NCI-H510A (cell line): ENCODE data around the gene EPN2.
"Not testable (repeated sequence)": the region's sequence is repeated elsewhere in the genome, so short reads cannot be mapped to it uniquely, and the experiment has no call there.

ENCODE experiments used
- DNase-seq: peaks from one replicate; lab custom pipeline; 2025; lab: John Stamatoyannopoulos, UW

Gene EPN2

DNA sequence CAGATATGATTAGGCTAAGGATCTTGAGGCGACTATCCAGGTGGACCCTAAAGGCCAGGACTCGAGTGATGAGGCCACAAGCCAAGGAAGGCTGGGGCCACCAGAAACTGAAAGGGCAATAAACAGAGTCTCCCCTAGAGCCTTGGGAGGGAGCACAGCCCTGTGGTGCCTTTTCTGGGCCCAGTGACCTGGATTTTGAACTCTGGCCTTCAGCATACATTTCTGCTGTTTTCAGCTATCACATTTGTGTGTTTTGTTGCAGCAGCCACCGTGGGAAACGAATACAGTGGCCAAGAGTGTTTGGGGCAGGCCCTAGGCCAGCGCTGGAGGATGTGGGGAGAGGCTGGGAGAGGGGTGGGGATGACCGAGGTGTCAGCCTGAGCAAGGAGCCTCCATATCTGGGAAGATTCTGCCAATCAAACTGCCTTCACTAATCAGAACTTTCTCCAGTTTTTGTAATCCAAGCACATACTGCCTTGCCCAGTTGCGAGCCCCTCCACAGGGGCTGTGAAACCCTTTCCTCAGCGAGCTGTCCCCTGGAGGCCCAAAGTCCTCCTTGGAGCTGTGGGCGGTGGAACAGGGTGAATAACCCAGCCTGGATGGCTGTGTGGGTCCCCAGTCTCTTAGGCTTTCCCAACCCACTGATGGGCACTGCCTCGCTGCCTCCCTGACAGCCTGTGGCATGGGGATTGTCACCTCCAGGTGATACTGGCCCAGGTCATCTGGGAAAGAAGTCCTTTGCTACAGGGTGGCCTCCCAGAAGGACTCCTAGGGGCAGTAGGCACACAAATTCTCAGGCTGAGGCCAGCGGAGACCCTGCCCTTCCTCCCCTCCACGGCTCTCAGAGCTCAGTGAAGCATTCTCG is 108.6 kb downstream of the EPN2 start:
- DNase-seq: no peak

DNA sequence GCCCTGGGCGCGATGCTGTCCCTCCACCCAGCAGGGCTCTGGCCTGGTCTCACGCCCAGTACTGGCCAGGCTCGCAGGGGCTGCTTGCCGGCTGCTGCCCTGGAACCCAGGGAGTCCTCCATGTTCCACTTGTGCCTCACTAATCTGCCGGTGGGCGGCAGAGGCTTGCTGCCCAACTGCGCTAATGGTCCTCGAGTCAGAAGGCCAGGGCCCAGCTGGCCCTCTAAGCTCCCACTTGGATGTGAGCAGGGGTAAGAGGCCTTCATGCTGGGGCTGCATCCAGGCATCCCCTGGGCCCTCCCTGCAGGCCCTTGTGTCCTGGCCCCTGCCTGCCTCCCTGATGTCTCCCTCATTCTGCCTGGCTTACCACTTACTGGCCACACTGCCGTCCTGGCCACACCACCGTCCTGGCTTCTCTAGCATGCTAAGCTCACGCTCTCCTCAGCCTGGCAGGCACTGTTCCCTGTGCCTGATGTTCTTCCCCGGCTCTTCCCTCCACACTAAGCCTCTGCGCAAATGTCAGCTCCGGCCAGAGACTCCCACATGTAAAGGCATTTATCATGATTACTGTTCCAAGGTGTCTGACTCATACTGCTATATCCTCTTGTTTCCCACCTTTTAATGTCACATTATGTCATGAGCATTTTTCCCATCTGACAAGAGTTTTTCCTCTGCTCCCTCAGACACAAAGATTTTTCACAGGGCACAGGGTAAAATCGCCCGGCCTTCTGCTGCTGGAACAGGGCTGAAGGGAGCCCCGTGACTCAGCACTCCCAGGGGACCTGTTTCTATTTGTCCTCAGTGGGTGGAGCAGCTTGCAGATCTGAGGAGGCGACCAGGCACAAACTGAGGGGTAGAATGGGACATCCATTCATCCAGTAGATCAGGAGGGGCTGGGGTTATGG is 109.4 kb downstream of the EPN2 start:
- no peak for DNase-seq

DNA sequence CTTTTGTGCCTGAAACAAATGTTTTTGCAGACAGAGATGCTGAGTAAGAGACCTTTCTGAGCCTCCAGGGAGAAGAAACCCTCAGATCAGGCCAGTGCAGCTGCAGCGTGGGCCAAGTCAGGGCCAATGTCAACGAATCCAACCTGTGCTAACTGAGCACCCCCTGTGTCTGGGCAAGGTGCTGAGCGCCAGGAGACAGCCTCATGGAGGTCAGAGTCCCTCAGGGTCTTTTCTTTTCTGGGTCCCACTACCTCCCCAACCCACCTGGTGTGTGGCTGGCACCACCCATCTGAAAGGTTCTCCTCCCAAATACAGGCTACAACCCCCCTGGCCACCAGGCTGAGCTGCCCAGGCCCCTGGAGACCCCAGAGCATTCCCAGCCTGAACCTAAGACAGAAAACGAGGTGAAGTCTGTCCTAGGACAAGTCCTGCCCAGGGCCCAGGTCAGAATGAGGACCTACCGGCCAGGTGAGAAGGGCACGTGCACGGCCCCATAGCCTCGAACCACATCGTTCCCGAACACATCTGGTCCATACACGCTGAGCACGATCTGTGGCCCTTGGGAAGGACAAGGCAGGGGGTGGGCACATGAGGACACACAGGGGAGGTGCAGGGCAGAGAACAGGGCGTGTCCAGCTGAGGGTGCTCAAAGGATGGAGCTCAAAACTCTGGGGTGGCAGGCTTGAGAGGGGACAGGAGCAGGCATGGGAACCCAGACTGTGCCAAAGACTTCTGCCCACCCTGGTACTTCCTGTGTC is 110.3 kb downstream of the EPN2 start:
- no peak for DNase-seq

DNA sequence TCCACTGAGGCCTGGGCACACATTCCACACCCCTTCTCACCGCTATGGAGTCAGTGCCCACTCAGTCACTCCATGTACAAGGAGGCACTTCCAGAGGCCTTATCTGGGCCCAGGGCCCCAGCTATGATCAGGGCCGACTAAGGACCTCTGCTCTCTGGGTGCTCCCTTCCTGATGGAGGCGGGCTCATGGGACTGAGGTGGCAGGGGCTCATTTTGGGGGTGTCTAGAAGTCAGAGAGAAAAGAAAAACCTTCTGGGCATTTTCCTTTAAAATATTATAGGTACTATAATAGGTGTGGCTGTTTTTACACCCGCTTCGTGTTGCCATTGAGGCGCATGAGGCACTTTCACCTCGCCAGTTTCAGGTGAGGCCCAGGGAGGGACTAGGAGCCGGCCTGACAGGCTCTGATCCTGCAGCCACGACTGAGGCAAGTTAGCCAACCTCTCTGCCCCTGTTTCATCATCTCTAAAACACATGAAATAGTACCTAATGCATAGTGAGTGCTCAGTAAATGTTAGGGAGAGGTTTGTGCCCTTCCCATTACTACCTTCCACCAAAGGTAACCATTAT is 111.0 kb downstream of the EPN2 start:
- no peak for DNase-seq

DNA sequence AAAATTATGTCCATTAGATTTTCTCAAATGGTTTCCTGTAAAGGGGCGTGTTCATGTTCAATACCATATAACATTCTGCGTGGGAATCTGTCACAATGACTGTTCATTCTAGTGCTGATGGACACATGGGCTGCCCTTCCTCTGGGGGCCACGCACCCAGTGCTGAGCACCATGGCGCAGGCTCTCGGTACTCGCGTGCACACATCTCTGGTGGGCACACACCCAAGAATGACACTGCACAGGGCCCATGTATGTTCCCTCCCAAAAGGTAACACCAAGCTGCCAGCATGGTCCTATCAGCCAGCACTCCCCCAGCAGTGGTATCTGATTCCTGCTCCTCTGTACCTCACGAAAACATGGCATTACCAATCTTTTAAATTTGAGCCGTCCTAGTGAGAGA is 111.6 kb downstream of the EPN2 start:
- no peak for DNase-seq

DNA sequence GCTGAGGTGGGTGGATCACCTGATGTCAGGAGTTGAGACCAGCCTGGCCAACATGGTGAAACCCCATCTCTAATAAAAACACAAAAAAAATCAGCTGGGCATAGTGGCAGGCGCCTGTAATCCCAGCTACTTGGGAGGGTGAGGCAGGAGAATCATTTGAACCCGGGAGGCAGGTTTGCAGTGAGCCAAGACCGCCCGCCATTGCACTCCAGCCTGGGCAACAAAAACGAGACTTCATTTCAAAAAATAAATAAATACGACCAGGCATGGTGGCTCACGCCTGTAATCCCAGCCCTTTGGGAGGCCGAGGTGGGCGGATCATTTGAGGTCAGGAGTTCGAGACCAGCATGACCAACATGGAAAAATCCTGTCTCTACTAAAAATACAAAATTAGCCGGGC is 116.2 kb downstream of the EPN2 start:
- not testable (repeated sequence) for DNase-seq

DNA sequence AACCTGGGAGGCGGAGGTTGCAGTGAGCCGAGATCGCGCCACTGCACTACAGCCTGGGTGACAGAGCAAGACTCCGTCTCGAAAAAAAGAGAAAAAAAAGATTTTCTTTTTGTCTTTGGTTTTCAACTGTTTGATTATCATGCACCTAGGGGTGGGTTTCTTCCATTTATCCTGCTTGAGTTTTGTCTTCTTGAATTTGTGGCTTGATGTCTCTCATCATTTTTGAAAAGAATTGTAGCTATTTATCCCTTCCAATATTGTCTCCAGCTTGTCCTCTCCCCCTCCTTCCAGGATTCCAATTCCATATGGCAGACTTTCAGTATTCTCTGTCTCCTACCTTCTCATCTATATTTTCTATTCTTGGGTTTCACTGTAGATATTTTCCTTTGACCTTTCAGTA is 117.6 kb downstream of the EPN2 start:
- no peak for DNase-seq

DNA sequence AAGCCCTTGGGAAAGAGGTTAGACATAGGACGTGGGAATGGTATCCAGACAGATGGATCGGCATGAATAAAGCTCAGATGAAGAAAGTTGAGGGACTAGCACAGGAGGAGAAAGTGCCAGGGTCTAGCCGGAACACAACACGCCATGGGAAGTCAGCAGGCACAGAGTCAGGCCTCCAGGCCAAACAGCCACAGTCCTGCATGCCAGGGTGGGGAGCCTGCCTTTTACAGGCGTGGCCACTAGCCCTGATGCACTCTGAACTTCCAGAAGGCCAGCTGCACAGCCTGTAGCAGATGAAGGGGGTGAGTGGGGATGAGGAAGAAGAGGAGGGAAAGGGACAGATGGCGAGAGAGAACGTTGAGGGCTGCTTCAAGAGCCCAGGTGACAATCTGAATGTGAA is 120.2 kb downstream of the EPN2 start:
- no peak for DNase-seq

DNA sequence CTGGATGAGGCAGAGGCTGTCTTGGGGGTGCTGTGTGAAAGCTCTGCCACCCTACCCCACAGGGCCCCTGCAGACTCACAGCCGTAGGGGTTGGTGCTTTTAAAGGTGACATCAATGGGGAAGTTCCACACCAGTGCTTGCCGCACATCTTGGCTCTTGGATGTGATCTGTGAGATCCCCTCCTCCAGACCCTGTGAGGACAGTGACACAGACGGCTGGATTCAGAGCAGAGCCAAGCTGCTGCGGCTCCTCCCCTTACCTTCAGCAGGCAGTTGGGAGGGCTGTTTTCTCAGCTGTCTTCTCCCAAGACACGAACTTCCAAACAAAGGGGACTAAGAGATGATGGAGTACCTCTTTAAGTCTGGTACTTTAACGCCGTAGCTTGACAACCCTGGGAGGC is 120.6 kb downstream of the EPN2 start:
- DNase-seq: no peak

DNA sequence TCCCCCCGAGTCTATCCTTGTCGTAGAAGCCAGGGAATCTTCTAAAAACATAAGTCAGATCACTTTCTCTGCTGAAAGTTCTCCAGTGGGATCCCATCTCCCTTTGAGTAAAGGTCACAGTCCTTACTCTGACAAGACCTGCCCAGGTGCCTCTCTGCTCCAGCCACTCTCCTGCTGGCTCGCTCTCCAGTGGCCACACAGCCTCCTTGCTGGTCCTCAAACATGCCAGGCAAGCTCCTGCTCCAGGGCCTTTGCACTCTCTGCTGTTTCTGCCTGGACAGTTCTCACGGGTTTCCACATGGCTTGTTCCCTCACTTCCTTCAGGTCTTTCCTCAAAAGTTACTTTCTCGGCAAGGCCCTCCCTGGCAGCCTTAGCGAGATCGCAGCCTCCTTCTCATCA is 122.0 kb downstream of the EPN2 start:
- no peak for DNase-seq

DNA sequence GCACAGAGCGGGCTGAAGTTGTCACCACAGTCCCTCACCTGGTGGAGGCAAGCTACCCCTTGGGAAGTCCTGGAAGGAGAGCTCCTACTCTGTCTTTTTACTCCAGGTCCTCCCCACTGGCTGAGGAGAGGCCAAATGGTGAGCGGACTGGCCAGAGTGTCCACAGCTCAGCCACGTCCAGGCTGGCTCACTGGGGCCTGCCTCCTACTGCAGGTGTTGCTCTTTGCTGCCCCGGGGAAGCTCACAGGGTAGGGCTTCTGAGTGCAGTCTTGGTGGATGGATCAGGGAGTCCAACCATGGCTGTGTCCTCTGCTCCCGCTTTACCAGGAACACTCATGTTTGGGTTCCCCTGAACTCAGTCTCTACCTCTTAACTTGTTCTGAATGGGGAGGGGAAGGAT is 122.7 kb downstream of the EPN2 start:
- DNase-seq: no peak

DNA sequence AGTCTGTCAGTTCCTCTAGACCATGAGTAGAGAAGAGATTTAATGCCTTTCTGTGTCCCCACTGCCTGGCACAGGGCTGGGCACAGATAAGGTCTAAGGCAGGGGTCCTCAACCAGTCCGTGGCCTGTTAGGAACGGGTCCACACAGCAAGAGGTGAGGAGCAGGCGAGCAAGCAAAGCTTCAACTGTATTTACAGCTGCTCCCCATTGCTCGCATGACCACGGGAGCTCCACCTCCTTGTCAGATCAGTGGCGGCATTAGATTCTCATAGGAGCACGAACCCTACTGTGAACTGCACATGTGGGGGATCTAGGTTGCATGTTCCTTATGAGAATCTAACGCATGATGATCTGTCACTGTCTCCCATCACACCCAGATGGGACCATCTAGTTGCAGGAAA is 123.6 kb downstream of the EPN2 start:
- no peak for DNase-seq

DNA sequence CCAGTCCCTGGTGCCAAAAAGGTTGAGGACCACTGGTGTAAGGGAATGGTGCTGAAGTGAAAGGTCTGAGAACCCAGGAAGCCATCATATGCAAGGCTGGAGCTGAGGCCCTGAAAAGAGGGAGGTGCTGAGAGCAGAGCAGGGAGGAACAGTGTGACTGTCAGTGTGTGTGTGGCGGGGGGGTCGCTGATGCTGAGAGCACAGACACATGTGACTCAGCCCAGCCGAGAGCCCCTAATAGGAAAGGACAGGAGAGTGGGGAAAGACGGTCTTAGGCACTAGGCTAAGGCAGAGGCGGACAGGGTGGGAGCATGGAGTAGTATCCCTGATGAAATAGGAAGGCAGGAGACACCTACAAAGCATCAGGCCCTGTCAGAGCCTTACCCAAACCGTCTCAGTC is 124.2 kb downstream of the EPN2 start:
- no peak for DNase-seq

DNA sequence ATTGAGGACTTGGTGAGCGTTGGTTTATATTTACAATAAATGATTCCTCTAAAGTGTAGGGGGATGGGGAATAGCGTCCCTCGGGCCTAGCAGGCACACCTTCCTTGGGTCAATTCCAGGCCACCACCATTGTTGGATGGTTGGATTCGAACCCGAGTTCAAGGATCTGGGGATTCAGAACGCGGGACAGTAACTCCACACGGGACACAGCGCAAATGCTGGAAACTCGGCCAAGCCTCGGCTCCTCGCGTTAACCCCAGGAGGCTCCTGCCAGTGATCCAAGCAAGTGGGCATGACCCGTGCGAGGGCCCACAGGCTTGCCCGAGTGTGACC is 124.7 kb downstream of the EPN2 start:
- DNase-seq: no peak

DNA sequence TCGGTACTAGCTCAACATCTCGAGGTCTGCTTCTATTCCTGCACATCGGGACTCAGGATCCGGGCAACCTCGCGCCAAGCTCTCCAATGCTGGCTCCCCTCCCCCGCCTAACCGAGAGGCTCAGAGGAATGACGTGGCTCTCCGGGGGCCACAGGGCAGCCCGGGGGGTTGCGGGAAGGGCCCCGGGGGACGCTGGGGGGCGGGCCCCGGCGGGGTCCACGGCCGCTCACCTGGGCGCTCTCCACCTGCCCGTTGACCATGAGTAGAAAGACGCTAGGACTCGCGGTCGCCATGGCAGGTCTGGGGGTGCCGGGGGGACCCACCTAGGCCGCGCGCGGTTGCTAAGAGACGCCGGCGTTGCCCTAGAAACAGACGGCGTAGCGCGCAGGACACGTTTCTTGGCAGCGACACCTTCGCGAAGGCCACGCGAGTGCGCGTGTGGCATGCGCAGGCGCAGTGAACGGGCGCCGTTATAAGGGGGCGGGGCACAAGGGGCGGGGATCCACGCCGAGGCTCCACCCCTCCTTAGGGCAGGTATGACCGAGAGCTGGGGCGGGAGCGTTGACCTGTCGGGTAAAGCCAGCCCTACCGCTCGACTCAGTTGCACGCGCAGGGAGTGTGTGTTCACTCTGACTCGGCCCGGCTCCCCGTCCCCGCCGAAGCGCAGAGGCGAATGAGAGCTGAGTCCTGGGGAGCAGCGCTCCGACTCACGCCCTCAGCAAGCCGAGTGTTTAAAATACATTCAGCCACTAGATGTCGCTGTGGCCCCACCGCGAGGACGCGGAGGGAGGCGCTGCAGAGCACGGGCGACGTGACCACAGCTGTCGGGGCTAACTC is 125.3 kb downstream of the EPN2 start, which contains the start of gene B9D1:
B9D1 (minus strand) TSS at position 447 of the 837 bp plus-strand sequence; CDS start at position 293, 154 bp downstream.
- DNase-seq: peak; percentile 95

DNA sequence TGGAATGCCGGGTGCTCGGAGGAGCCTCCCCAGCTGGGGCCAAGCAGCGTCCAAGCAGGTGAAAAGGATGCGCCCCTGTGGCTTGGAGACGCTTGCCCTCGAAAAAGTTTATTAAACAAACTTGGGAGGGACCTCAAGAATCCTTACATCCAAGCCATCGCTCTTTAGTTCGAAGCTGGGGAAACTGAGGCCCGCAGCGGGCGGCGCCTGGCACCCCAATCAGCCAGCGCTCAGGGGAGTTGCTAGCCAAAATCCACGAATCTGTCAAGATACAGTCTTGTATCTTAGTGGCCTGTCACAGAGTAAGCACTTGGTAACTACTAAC is 125.9 kb downstream of the EPN2 start:
- DNase-seq: no peak

DNA sequence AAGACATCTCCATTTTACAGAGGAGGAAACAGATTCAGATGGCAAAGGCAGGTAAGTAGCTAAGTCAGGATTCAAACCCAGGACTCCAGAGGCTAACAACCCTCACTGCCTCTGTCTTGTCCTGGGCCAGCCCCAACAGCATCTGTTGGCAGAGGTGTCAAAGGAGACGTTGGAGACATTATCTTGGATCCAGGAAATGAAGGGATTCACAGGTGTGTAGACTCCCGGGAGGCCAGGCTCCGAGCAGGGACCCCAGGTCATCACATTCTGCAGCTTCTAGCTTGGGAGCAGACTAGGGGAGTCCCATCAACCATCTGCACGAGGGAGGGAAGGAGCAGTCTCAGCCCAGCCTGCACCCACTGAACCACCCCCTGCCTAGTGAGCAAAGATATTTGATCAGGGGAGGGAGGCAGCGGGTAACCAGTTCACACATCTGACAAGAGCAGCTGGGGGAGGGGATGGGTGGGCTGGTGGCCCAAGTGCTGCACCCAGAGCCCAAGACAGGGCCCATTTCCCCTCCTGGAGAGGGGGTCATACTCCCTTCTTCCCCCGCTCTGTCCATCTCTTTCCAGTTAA is 126.4 kb downstream of the EPN2 start:
- DNase-seq: no peak

DNA sequence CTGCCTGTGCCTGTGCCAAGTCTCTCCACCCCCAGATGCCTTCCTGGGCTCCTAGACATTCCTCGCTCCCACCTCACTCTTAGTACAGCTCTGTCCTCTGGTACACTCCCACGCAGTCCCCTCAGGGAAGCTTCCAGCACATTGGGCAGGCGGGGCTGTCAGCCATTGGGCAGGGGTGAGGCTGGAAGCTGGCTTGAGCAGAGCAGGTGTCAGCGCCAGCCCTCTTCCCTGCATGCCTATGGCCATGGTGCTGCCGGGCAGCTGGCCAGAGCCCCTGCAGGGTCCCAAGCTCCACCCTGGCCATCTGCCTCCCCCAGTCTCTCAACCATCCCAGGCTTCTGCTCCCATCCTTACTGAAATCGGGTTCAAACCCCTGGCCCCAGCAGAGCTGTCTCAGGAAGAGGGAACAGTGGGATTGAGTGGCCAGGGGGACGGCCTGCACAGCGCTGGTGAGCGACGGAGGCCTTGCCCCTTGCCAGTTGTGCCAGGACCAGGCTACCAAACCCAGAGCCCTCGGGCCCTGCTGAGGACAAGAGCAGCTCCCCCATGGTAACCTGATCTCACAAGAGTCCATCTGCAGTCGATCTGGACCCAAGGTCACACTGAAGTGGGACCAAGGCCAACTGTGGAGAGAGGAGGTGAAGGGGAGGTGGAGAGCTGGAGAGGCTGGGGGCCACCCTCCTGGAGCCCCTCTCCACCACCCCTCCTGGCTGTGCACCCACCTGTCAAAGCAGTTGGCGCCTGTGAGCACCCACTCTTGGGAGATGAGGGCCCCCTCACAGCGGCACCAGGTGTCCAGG is 127.7 kb downstream of the EPN2 start:
- no peak for DNase-seq

DNA sequence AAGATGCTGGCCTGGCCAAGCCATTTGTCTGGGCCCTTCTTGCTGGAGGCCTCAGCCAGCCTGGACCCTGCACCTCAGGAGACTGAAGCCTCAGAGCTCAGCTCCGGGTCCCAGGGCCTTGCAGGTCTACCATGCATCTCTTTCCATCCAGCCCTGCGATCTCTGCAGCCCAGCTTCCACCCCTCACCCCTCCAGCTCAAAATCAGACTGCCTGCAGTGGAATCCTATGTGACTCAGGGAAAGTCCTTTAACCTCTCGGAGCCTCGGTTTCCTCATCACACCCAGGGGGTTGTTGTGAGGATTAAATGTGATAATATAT is 128.3 kb downstream of the EPN2 start:
- DNase-seq: no peak
